Measurements from ENCODE around the gene PRSS27.

Gene PRSS27

GRCh38 chr16:2745116-2745890 is 25.3 kb upstream of the PRSS27 start:
- Histone ChIP-seq H3K27ac (no peak overlapping the region), H3K4me3 (no peak overlapping the region)
- DNase-seq (ENCODE audit: low spot score), result no peak
- TF ChIP-seq CTCF (IDR thresholded peaks at IDR 0.05), result no peak

- Histone ChIP-seq H3K27ac (no peak overlapping the region), H3K4me3 (no peak overlapping the region)
- TF ChIP-seq CTCF (IDR thresholded peaks at IDR 0.05), result no peak
- DNase-seq (ENCODE audit: low spot score), result no peak
Measured at GRCh38 chr16:2744711-2745110, 24.7 kb upstream of the PRSS27 start.

- TF ChIP-seq CTCF (IDR thresholded peaks at IDR 0.05), result no peak
- no peak for DNase-seq (ENCODE audit: low spot score)
- no peak overlapping the region for H3K27ac ChIP-seq
- no peak overlapping the region for H3K4me3 ChIP-seq
Measured at GRCh38 chr16:2743007-2743810, 23.2 kb upstream of the PRSS27 start.

- Histone ChIP-seq H3K27ac (no peak overlapping the region), H3K4me3 (no peak overlapping the region)
- DNase-seq (ENCODE audit: low spot score), result no peak
- TF ChIP-seq CTCF (IDR thresholded peaks at IDR 0.05), result no peak
Measured at GRCh38 chr16:2742323-2743006, 22.4 kb upstream of the PRSS27 start.

GRCh38 chr16:2741168-2741567 is 21.1 kb upstream of the PRSS27 start:
- Histone ChIP-seq H3K4me3 (no peak overlapping the region), H3K27ac (no peak overlapping the region)
- TF ChIP-seq CTCF (IDR thresholded peaks at IDR 0.05), result no peak
- no peak for DNase-seq (ENCODE audit: low spot score)

GRCh38 chr16:2740476-2740875 is 20.5 kb upstream of the PRSS27 start:
- Histone ChIP-seq H3K27ac (no peak overlapping the region), H3K4me3 (no peak overlapping the region)
- no peak for DNase-seq (ENCODE audit: low spot score)
- TF ChIP-seq CTCF (IDR thresholded peaks at IDR 0.05), result no peak

All from coronary artery (tissue), 2 donors.